Neuronal stem cell (in vitro differentiated cells): ENCODE results near the gene ADAT3. TPM values are rescaled to one million over a fixed set of nuclear protein-coding genes. Genes with fewer than 3 reads are reported as not detected.

Experiments used
- DNase-seq: peaks from one replicate; pipeline ENCODE4 v3.0.0-alpha.2; 2013; ENCODE audit warnings: low spot score
- H2AFZ ChIP-seq: one replicate; pipeline ENCODE4 v1.6.1; 2013; ENCODE audit warnings: mild to moderate bottlenecking, low read length, inconsistent platforms
- H2AK5ac ChIP-seq: 2 replicates; pipeline ENCODE4 v1.6.1; 2013; ENCODE audit warnings: low read depth, mild to moderate bottlenecking, inconsistent platforms, low read length, moderate library complexity, mixed read lengths
- H2BK120ac ChIP-seq: 2 replicates; pipeline ENCODE4 v1.6.1; 2013; ENCODE audit warnings: low read depth, mild to moderate bottlenecking, inconsistent platforms, low read length, moderate library complexity, mixed read lengths
- H2BK12ac ChIP-seq: one replicate; pipeline ENCODE4 v1.6.1; 2013; ENCODE audit warnings: low read length, inconsistent platforms
- H2BK15ac ChIP-seq: 2 replicates; pipeline ENCODE4 v1.6.1; 2013; ENCODE audit warnings: mild to moderate bottlenecking, low read length, inconsistent platforms, mixed read lengths
- H2BK5ac ChIP-seq: one replicate; pipeline ENCODE4 v1.6.1; 2013; ENCODE audit warnings: inconsistent platforms, mild to moderate bottlenecking, low read length, moderate library complexity
- H3K14ac ChIP-seq: one replicate; pipeline ENCODE4 v1.6.1; 2013; ENCODE audit warnings: low read length, inconsistent platforms
- H3K18ac ChIP-seq: 2 replicates; pipeline ENCODE4 v1.6.1; 2013; ENCODE audit warnings: low read length, inconsistent platforms
- H3K23ac ChIP-seq: 2 replicates; pipeline ENCODE4 v1.6.1; 2013; ENCODE audit warnings: low read depth, mild to moderate bottlenecking, mixed read lengths, low read length, inconsistent platforms; ENCODE audit not compliant: poor library complexity
- H3K27ac ChIP-seq: replicated peaks from 3 replicates; pipeline ENCODE4 v1.5.1; 2013; ENCODE audit warnings: low read length, inconsistent platforms
- H3K27me3 ChIP-seq, 3 experiments: 2 replicates each; pipeline ENCODE4 v1.6.1; 2013; ENCODE audit warnings: low read length in 3 of 3, mild to moderate bottlenecking in 2 of 3, inconsistent platforms in 1 of 3, low read depth in 1 of 3, mixed read lengths in 1 of 3, moderate library complexity in 1 of 3; ENCODE audit not compliant: control insufficient read depth in 3 of 3, insufficient read depth in 3 of 3
- H3K36me3 ChIP-seq, 2 donors: replicated peaks in 1 of 2; 2 replicates each; pipeline ENCODE4 v1.6.1; 2013; ENCODE audit warnings: low read length in 2 of 2; ENCODE audit not compliant: control insufficient read depth in 2 of 2, insufficient read depth in 2 of 2
- H3K4ac ChIP-seq: 2 replicates; pipeline ENCODE4 v1.6.1; 2013; ENCODE audit warnings: inconsistent platforms, mild to moderate bottlenecking, low read length, moderate library complexity
- H3K4me1 ChIP-seq, 2 donors: 1 replicate in 1 of 2; 2 replicates in 1 of 2; pipeline ENCODE4 v1.6.1; 2013; ENCODE audit warnings: low read length in 2 of 2, low read depth in 1 of 2; ENCODE audit not compliant: control insufficient read depth in 2 of 2, insufficient read depth in 1 of 2
- H3K4me2 ChIP-seq: one replicate; pipeline ENCODE4 v1.6.1; 2013; ENCODE audit warnings: mild to moderate bottlenecking, low read length, inconsistent platforms; ENCODE audit not compliant: insufficient read depth, poor library complexity, severe bottlenecking
- H3K4me3 ChIP-seq, 2 donors: 2 replicates each; pipeline ENCODE4 v1.5.1; 2013; ENCODE audit warnings: low read length in 2 of 2, mild to moderate bottlenecking in 2 of 2, inconsistent platforms in 1 of 2, moderate library complexity in 1 of 2
- H3K79me1 ChIP-seq: one replicate; pipeline ENCODE4 v1.6.1; 2013; ENCODE audit warnings: low read depth, mild to moderate bottlenecking, inconsistent platforms, low read length, moderate library complexity
- H3K9ac ChIP-seq: one replicate; pipeline ENCODE4 v1.6.1; 2013; ENCODE audit warnings: mild to moderate bottlenecking, low read depth, low read length, inconsistent platforms; ENCODE audit not compliant: poor library complexity
- H3K9me3 ChIP-seq, 2 donors: replicated peaks in 1 of 2; 2 replicates each; pipeline versions ENCODE3 to v1.6.1; 2013; ENCODE audit warnings: low read length in 2 of 2, mild to moderate bottlenecking in 2 of 2, inconsistent platforms in 1 of 2, low read depth in 1 of 2, mixed read lengths in 1 of 2, moderate library complexity in 1 of 2; ENCODE audit not compliant: control insufficient read depth in 2 of 2, insufficient read depth in 1 of 2
- H4K8ac ChIP-seq: one replicate; pipeline ENCODE4 v1.6.1; 2013; ENCODE audit warnings: low read depth, mild to moderate bottlenecking, inconsistent platforms, low read length, moderate library complexity
- H4K91ac ChIP-seq: one replicate; pipeline ENCODE4 v1.6.1; 2013; ENCODE audit warnings: low read length, low read depth, mild to moderate bottlenecking, inconsistent platforms; ENCODE audit not compliant: poor library complexity
- WGBS, 2 donors: extraction: QIAGEN DNeasy Blood & Tissue Kit; methylation state at CpG; one replicate each; pipeline ENCODE4 v1.1.7; 2013; ENCODE audit warnings: missing lambda C conversion rate in 2 of 2, mixed read lengths in 1 of 2; ENCODE audit not compliant: insufficient read length in 2 of 2, insufficient replicate concordance in 1 of 2; ENCODE audit errors: extremely low coverage in 2 of 2; 5-methylcytosine and 5-hydroxymethylcytosine counted together
- polyA plus RNA-seq, 2 experiments: library from polyadenylated mRNA; stranded (reverse); fragments of 200-250 nt; gene quantifications; one replicate each; pipeline ENCODE4 v1.2.3, GENCODE V29; 2013

The ADAT3 gene
- polyA plus RNA-seq (2013, experiment 1 of 2): 4.4 TPM
- 3.8 TPM for polyA plus RNA-seq (2013, experiment 2 of 2)

DNA sequence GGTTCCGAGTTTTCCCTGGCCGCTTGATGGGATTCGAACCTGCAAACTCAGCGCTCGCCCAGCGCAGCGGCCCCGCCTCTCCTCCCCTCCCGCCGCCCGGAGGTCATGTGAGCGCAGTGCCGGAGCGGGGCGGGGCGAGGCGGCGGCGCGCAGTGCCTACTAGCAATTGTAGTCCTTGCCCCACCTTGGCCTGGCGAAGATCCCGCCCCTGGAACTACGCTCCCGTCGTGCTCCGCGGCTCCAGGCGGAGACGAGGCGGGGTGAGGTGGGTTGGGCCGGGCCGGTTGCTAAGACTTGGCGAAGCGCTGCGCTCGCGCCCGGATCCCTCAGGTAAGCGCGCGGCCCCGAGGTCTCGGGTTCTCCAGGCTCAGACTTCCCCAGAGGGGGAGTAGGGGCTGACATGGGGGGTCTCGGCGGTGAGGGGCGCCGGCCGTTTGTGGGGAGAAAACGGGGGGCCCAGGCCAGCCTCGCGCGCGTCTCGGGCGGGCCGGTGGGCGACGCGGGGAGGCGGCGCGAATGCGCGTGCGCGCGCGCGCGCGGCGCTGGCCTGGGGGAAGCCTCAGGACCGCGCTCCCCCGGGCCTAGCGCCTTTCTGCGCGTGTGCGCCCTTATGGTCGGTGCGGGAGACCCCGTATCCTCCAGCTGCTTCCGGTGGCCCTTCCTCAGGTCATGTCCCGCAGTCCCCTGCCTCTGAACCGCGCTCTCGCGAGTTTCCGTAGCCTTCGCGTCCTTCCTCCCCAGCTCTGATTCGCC lies at the start of gene ADAT3, which contains the start of gene SCAMP4:
TSS of gene ADAT3 (plus strand) at position 290 of the 753 bp plus-strand sequence. CDS start 6,649 bp downstream, outside the sequence.
TSS of gene SCAMP4 (plus strand) at position 290 of the 753 bp plus-strand sequence. CDS start 9,621 bp downstream, outside the sequence.
- no peak within 1 kb of the TSS for H3K14ac ChIP-seq
- no peak within 1 kb of the TSS for H4K91ac ChIP-seq
- H3K4me2 ChIP-seq: peak within 1 kb of the TSS; percentile 61
- WGBS, 2 donors: no CpG with 5 or more reads among the region's 92 CpGs
- H3K4ac ChIP-seq: no peak within 1 kb of the TSS
- no peak within 1 kb of the TSS for H2BK120ac ChIP-seq
- no peak within 1 kb of the TSS for H2AK5ac ChIP-seq
- H3K79me1 ChIP-seq: peaks cover 30% of the 10 kb centered on the region
- H3K23ac ChIP-seq: peak within 1 kb of the TSS; percentile 13
- H3K27ac ChIP-seq: peak within 1 kb of the TSS; percentile 82
- H2BK12ac ChIP-seq: no peak within 1 kb of the TSS
- DNase-seq: peak; percentile 97
- peak within 1 kb of the TSS; percentile 80 for H3K9ac ChIP-seq
- H4K8ac ChIP-seq: no peak within 1 kb of the TSS
- H3K4me3 ChIP-seq: peak within 1 kb of the TSS; percentile 50 to 94
- peak within 1 kb of the TSS; percentile 26 for H2BK5ac ChIP-seq
- peaks cover 6 to 35% of the 10 kb centered on the region in 2 donors for H3K36me3 ChIP-seq
- H3K9me3 ChIP-seq: peaks cover 0 to 1% of the 10 kb centered on the region in 2 donors
- H3K18ac ChIP-seq: peak within 1 kb of the TSS; percentile 96
- H2BK15ac ChIP-seq: no peak within 1 kb of the TSS
- H3K27me3 ChIP-seq: no peaks in the 10 kb centered on the region
- peak within 1 kb of the TSS; percentile 88 for H2AFZ ChIP-seq
- peaks cover 7 to 22% of the 10 kb centered on the region in 2 donors for H3K4me1 ChIP-seq

DNA sequence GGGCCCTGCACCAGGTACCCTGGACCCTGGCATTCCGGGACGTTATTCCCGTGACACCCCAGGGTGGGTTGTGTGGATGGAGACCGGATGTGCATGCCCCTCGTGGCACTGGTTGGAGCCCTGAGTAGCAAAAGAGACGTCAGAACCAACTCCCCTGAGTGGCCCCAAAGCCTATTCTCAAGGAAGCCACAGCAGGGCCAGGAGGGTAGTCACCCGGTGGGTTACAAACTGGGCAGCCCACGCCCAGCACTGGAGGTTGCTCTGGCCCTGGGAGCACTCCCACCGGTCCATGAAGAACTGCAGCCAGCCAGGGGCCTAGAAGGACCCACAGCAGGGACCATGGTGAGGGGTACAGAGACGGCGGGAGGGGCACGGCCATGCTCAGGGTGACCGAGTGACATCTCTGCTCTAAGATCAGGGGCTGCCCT lies 49.4 kb upstream of the ADAT3 start:
- Histone ChIP-seq H3K27ac (no peak overlapping the region), H3K79me1 (peaks cover 19% of the 10 kb centered on the region), H2AK5ac (peak overlapping the region; percentile 96), H3K4ac (no peak overlapping the region), H2BK12ac (peak overlapping the region; percentile 73), H4K91ac (no peak overlapping the region), H3K18ac (peak overlapping the region; percentile 87), H3K9me3 (no peaks in the 10 kb centered on the region), H2BK120ac (no peak overlapping the region), H3K14ac (peak overlapping the region; percentile 76), H3K4me3 (peak overlapping the region in 1 of 2 donors; percentile 47), H2BK15ac (peak overlapping the region; percentile 99), H4K8ac (no peak overlapping the region), H2AFZ (no peak overlapping the region), H2BK5ac (no peak overlapping the region), H3K27me3 (peaks cover 0 to 46% (median 5%) of the 10 kb centered on the region in 3 experiments), H3K9ac (peak overlapping the region; percentile 85), H3K23ac (peak overlapping the region; percentile 75), H3K4me2 (no peak overlapping the region), H3K36me3 (no peaks in the 10 kb centered on the region), H3K4me1 (peaks cover 45 to 47% of the 10 kb centered on the region in 2 donors)
- no peak for DNase-seq
- no CpG with 5 or more reads among the region's 13 CpGs for WGBS, 2 donors

DNA sequence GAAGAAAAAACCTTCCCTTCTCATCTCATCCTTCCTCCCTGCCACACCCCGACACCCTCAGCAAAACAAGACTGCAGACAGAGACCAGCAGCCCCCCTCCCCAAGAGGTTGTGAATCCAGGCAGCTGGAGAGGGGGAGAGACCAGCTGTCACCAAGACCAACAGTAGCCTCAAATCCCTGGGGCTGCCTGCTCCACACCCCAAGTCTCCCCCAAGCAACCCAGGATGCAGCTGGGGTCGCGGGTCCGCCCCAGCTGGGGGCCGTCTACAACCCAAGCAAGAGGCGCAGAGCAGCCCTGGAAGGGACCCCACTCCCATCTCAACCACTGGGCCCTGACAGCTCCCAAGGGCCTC lies 48.9 kb upstream of the ADAT3 start:
- H3K4me1 ChIP-seq: peaks cover 47 to 49% of the 10 kb centered on the region in 2 donors
- no peak overlapping the region for H4K8ac ChIP-seq
- H3K27me3 ChIP-seq: peaks cover 3 to 50% (median 9%) of the 10 kb centered on the region in 3 experiments
- peak overlapping the region; percentile 73 for H3K4me2 ChIP-seq
- H2BK15ac ChIP-seq: no peak overlapping the region
- no peaks in the 10 kb centered on the region for H3K9me3 ChIP-seq
- DNase-seq: no peak
- no peak overlapping the region for H3K4me3 ChIP-seq
- peak overlapping the region; percentile 50 for H3K9ac ChIP-seq
- no peak overlapping the region for H3K27ac ChIP-seq
- peaks cover 19% of the 10 kb centered on the region for H3K79me1 ChIP-seq
- no peak overlapping the region for H2AFZ ChIP-seq
- no CpG with 5 or more reads among the region's 6 CpGs for WGBS, 2 donors
- no peaks in the 10 kb centered on the region for H3K36me3 ChIP-seq
- peak overlapping the region; percentile 87 for H3K18ac ChIP-seq
- H2BK120ac ChIP-seq: no peak overlapping the region
- H2BK5ac ChIP-seq: no peak overlapping the region
- no peak overlapping the region for H2BK12ac ChIP-seq
- H3K23ac ChIP-seq: peak overlapping the region; percentile 75
- H3K4ac ChIP-seq: no peak overlapping the region
- H2AK5ac ChIP-seq: peak overlapping the region; percentile 96
- no peak overlapping the region for H4K91ac ChIP-seq
- H3K14ac ChIP-seq: no peak overlapping the region
